ENCODE data around the gene ZNG1E. TPM values are rescaled to one million over a fixed set of nuclear protein-coding genes. Genes with fewer than 3 reads are reported as not detected.
"Not testable (repeated sequence)": the region's sequence is repeated elsewhere in the genome, so short reads cannot be mapped to it uniquely, and the experiment has no call there.

Gene ZNG1E
- 30.6 TPM for polyA plus RNA-seq (2012; ENCODE audit: low read depth, missing spikeins)

DNA sequence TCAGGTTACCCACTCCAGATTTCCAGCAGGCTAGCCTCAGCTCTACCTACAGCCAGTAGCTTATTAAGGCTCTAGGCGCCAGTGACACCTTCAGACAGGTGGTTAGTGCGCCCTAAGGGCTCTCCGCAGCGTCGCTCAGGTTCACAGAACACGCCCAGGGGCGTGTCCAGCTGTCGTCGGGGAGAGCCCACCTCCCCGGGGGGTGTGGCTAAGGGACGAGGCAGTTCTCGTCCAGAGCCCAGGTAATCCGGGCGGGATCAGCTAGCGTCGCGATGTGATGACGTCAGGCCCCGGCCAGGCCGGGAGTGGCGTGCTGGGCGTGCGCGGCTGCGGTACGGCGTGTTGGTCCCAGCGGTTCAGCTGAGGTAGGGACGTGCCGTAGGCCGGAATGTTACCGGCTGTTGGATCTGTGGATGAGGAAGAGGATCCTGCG, at the start of gene ZNG1E:
ZNG1E (plus strand) TSS at position 340 of the 433 bp plus-strand sequence; CDS start at position 389, 49 bp downstream.
- FAIRE-seq; DNase-seq (ENCODE audit: insufficient read length, low spot score): not testable (repeated sequence)

DNA sequence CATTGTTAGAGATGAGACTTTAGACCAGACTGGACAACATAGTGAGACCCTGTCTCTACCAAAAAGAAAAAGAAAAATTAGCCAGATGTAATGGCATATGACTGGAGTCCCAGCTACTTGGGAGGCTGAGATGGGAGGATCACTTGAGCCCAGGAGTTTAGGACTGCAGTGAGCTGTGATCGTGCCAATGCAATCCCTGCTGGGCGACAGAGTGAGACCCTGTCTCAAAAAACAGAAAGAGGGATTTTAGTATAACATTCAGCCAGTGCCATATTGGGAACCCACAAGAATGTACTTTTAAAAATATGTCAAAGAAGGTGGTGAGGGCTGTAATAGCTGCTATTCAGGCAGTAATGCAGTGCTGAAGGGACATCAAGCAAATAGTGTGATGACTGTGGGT, 2.1 kb upstream of the ZNG1E start:
- not testable (repeated sequence) for FAIRE-seq

DNA sequence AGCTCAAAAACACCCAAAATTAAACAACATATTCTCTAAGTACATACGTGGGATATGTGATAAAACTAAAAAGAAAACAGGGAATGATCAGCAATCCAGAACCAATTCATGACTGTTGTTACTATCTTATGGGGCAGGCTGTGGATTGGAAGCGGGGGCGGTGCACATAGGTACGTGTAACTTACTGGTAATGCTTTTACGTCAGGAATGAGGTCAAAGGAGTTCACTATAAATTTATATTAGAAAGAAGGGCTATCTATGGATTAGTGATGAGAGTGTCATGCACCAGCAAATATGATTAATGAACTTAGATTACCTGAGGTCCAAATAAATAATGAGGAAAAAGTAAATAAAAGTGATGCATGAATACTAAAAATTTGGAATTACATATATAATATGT, 710 bp upstream of the ZNG1E start:
- not testable (repeated sequence) for DNase-seq (ENCODE audit: insufficient read length, low spot score); FAIRE-seq

More for the DNA sequence above, 2.1 kb upstream of the ZNG1E start:
- DNase-seq (ENCODE audit: insufficient read length, low spot score) = not testable (repeated sequence)

DNA sequence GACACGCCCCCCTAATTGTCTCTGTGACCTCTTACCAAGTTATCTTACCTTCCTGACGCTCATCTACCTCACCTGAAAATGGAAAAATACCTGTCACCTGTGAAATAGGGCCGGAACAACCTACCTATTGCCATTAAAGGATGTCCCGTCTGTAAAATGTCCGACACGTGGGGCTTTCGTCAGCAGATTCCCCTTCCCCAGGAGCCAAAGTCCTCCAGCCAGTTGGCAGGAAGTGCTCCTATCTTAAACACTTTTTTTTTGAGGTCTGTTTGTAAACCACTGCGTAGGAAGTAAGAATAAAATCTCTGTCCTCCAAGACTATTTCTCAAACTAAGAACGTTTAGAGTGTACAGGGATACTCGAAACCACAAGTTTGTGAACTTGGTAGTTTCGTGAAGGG, 661 bp downstream of the ZNG1E start:
- DNase-seq (ENCODE audit: insufficient read length, low spot score); FAIRE-seq: not testable (repeated sequence)

GRCh38 chr9:65678533-65678932, 2.8 kb downstream of the ZNG1E start:
- DNase-seq (ENCODE audit: insufficient read length, low spot score); FAIRE-seq: not testable (repeated sequence)

DNA sequence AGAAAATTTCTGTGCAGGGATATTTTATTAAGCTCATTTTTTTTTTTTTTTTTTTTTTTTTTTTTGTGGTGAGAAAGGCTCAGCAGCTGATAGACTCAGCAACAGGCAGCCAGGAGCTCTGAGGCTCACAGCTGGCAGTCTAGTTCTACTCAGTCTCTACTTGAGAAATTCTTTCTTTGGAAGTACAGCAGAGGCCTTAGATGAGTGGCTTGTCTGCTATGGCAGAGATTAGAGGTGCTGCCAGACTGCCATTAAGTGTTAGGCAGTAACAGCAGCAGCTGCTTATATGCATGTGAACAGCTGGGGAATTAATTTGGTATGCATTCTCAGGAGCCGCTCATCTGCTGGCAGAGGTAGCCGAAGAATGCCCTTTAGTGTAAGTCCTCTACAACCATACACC, 27.8 kb downstream of the ZNG1E start:
- DNase-seq (ENCODE audit: insufficient read length, low spot score); FAIRE-seq: not testable (repeated sequence)

GRCh38 chr9:65714445-65714844, 38.7 kb downstream of the ZNG1E start:
- DNase-seq (ENCODE audit: insufficient read length, low spot score); FAIRE-seq: not testable (repeated sequence)

DNA sequence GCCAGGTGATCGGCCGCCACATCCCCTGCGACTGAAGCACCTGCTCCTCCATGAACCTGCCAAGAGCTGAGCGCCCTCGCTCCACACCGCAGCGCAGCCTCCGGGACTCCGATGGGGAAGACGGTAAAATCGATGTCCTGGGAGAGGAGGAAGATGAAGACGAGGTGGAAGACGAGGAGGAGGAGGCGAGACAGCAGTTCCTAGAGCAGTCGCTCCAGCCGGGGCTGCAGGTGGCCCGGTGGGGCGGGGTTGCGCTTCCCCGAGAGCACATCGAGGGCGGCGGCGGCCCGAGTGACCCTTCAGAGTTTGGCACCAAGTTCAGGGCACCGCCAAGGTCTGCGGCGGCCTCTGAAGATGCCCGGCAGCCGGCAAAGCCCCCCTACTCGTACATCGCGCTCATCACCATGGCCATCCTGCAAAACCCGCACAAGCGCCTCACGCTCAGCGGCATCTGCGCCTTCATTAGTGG, 61.4 kb downstream of the ZNG1E start, which contains the start of gene FOXD4L4:
FOXD4L4 (plus strand) TSS at position 51 of the 469 bp plus-strand sequence; CDS start at position 51, 0 bp downstream.
- FAIRE-seq; DNase-seq (ENCODE audit: insufficient read length, low spot score): not testable (repeated sequence)

GRCh38 chr9:65738133-65738532, 62.4 kb downstream of the ZNG1E start:
- not testable (repeated sequence) for DNase-seq (ENCODE audit: insufficient read length, low spot score); FAIRE-seq
